GM12878 (cell line): ENCODE results near the gene KANSL3. TPM values are rescaled to one million over a fixed set of nuclear protein-coding genes. Genes with fewer than 3 reads are reported as not detected.

Experiments used
- ATAC-seq: fragments of 200-7000 bp; cut with Tn5 transposase; 3 replicates; pipeline ENCODE4 v1.9.1; 2020; ENCODE audit warnings: mild to moderate bottlenecking, moderate library complexity
- BruUV-seq: library from RNA; stranded (reverse); fragments of 400-500 nt; replicated peaks from 2 replicates; lab custom pipeline; 2021; lab: Mats Ljungman, UMichigan
- CTCF ChIA-PET: fragments of 300-600 bp; sonication (Branson Sonifier 250); formaldehyde crosslinking; extraction: SDS; loops from one replicate; lab custom pipeline; 2021; ENCODE audit warnings: inconsistent platforms; lab: Yijun Ruan, JAX
- POLR2A ChIA-PET: fragments of 350-600 bp; formaldehyde crosslinking; extraction: SDS; loops from one replicate; lab custom pipeline; 2021; ENCODE audit warnings: inconsistent platforms; lab: Charles Lee
- RAD21 ChIA-PET: fragments of 300-600 bp; sonication (Branson Sonifier 250); formaldehyde crosslinking; loops from one replicate; lab custom pipeline; 2023; ENCODE audit warnings: antibody characterized with exemption; ENCODE audit not compliant: unreplicated experiment; lab: Charles Lee
- SMC1A ChIA-PET: fragments of 300-600 bp; sonication (Branson Sonifier 250); formaldehyde crosslinking; loops from one replicate; lab custom pipeline; 2023; ENCODE audit not compliant: unreplicated experiment, uncharacterized antibody; lab: Charles Lee
- DNase-seq: peaks from one replicate; pipeline ENCODE4 v3.0.0-alpha.2; 2011; ENCODE audit warnings: low read depth, low spot score
- FAIRE-seq: peaks from 3 replicates; lab custom pipeline; 2011; peaks lifted over from hg19 to GRCh38; lab: Jason Lieb, UNC
- H2AFZ ChIP-seq: 2 replicates; pipeline ENCODE4 v1.6.0; 2011; ENCODE audit warnings: low read depth, low read length, control low read depth; ENCODE audit not compliant: control insufficient read depth
- H3K27ac ChIP-seq: 2 replicates; pipeline ENCODE4 v1.5.1; 2011; ENCODE audit warnings: control low read depth; ENCODE audit not compliant: control insufficient read depth, insufficient read depth
- H3K27me3 ChIP-seq, 2 experiments: replicated peaks in 1 of 2; 2 replicates each; pipeline versions ENCODE4 v1.6.0 to v1.6.1; 2011; ENCODE audit warnings: low read length in 1 of 2; ENCODE audit not compliant: control insufficient read depth in 2 of 2, insufficient read depth in 2 of 2
- H3K36me3 ChIP-seq, 2 experiments: 2 replicates each; pipeline ENCODE4 v1.5.1; 2011; ENCODE audit warnings: low read length in 1 of 2; ENCODE audit not compliant: control insufficient read depth in 2 of 2, insufficient read depth in 2 of 2
- H3K4me1 ChIP-seq: 2 replicates; pipeline ENCODE4 v1.6.1; 2011; ENCODE audit warnings: mild to moderate bottlenecking, low read length, moderate library complexity, mixed read lengths; ENCODE audit not compliant: control insufficient read depth, insufficient read depth
- H3K4me2 ChIP-seq: 2 replicates; pipeline ENCODE4 v1.6.0; 2011; ENCODE audit warnings: control low read depth; ENCODE audit not compliant: control insufficient read depth, insufficient read depth
- H3K4me3 ChIP-seq: fragments of 200-600 bp; sonication (generic); 2 replicates; pipeline ENCODE4 v1.5.1; 2016
- H3K79me2 ChIP-seq: 2 replicates; pipeline ENCODE4 v1.6.0; 2011; ENCODE audit warnings: low read length; ENCODE audit not compliant: control insufficient read depth, insufficient read depth
- H3K9ac ChIP-seq: 2 replicates; pipeline ENCODE4 v1.8.0; 2011; ENCODE audit warnings: low read length, control low read depth, mixed read lengths; ENCODE audit not compliant: control insufficient read depth, insufficient read depth
- H3K9me3 ChIP-seq: replicated peaks from 3 replicates; pipeline ENCODE4 v1.5.1; 2011; ENCODE audit warnings: mild to moderate bottlenecking, low read length; ENCODE audit not compliant: control insufficient read depth, insufficient read depth
- H4K20me1 ChIP-seq: 2 replicates; pipeline ENCODE4 v1.6.0; 2011; ENCODE audit not compliant: control insufficient read depth, insufficient read depth
- CREB1 ChIP-seq: IDR thresholded peaks from 2 replicates; pipeline ENCODE4 v1.6.1; 2012; ENCODE audit warnings: low read depth, mild to moderate bottlenecking, inconsistent platforms
- FOS ChIP-seq: IDR thresholded peaks from 3 replicates; pipeline ENCODE4 v1.6.1; 2011; ENCODE audit warnings: borderline replicate concordance; ENCODE audit not compliant: insufficient read length; ENCODE audit errors: extremely low read depth
- FOXM1 ChIP-seq: IDR thresholded peaks from 2 replicates; pipeline ENCODE4 v1.6.1; 2012; ENCODE audit warnings: low read depth, mild to moderate bottlenecking, inconsistent platforms, low read length, moderate library complexity
- IKZF2 ChIP-seq, 2 experiments: fragments of 450-650 bp; IDR thresholded peaks; 2 replicates each; pipeline ENCODE4 v1.6.1; 2017; ENCODE audit warnings: mild to moderate bottlenecking in 2 of 2, moderate library complexity in 2 of 2
- JUNB ChIP-seq: IDR thresholded peaks from 2 replicates; pipeline ENCODE4 v1.6.1; 2016; ENCODE audit warnings: antibody characterized with exemption, mild to moderate bottlenecking
- MEF2A ChIP-seq: IDR thresholded peaks from 2 replicates; pipeline ENCODE4 v1.6.1; 2011; ENCODE audit warnings: low read depth, mild to moderate bottlenecking, low read length, moderate library complexity; ENCODE audit not compliant: insufficient read depth
- PBX3 ChIP-seq: IDR thresholded peaks from 2 replicates; pipeline ENCODE4 v1.6.1; 2011; ENCODE audit warnings: mild to moderate bottlenecking, low read depth, low read length, moderate library complexity; ENCODE audit not compliant: insufficient replicate concordance
- SMAD5 ChIP-seq: IDR thresholded peaks from 2 replicates; pipeline ENCODE4 v1.6.1; 2016; ENCODE audit warnings: antibody characterized with exemption, low read depth
- YY1 ChIP-seq: IDR thresholded peaks from 2 replicates; pipeline ENCODE4 v1.6.1; 2011; ENCODE audit warnings: low read depth, mild to moderate bottlenecking, low read length
- ZBTB11 ChIP-seq: fragments of 450-650 bp; formaldehyde crosslinking; IDR thresholded peaks from 2 replicates; pipeline ENCODE4 v1.5.0; 2022; ENCODE audit warnings: mild to moderate bottlenecking, missing genetic modification characterization
- WGBS: methylation state at CpG from one replicate; pipeline ENCODE4 v1.1.6; 2016; ENCODE audit warnings: low lambda C conversion rate; ENCODE audit not compliant: insufficient replicate concordance, insufficient coverage; ENCODE audit errors: missing lambda C conversion rate; 5-methylcytosine and 5-hydroxymethylcytosine counted together
- in situ Hi-C: fragments of 300-500 bp; cut with MboI; formaldehyde crosslinking; loops from 9 replicates; pipeline ENCODE4 v1.14.3; 2018; ENCODE audit warnings: mixed read lengths
- intact Hi-C: fragments of 100-400 bp; cut with micrococcal nuclease; formaldehyde crosslinking; loops from one replicate; pipeline ENCODE4 v1.14.2; 2022; ENCODE audit not compliant: unreplicated experiment
- polyA plus RNA-seq, 11 experiments: library from polyadenylated mRNA; depleted of rRNA in 4 of 11; unstranded in 6 of 11; stranded (reverse) in 5 of 11; fragments of >200 nt; fragmentation: Nextera tagmentation in 4 of 11; fragmentation: Illumina TruSeq in 1 of 11; extraction: Ambion mirVana in 4 of 11; extraction: Trizol in 1 of 11; gene quantifications; 1 replicate in 1 of 11; 2 replicates in 10 of 11; pipeline versions ENCODE4 v1.2.1 to v1.2.3, GENCODE V29; 2011 to 2016; ENCODE audit warnings: inconsistent platforms in 2 of 11, missing spikeins in 2 of 11, low read depth in 1 of 11
- total RNA-seq, 4 experiments: library from RNA; depleted of rRNA in 3 of 4; stranded (reverse); fragments of >200 nt in 3 of 4; fragmentation: Illumina TruSeq in 1 of 4; extraction: Trizol in 1 of 4; gene quantifications; 2 replicates each; pipeline versions ENCODE4 v1.2.1 to v1.2.3, GENCODE V29; 2013 to 2021
- TF ChIP-seq, protein P1 (sequence below): fragments of 450-650 bp; IDR thresholded peaks from 2 replicates; pipeline ENCODE4 v1.6.1; 2017; ENCODE audit warnings: mild to moderate bottlenecking, low read depth, inconsistent platforms; ENCODE audit not compliant: poor library complexity, severe bottlenecking
- TF ChIP-seq, protein P2 (sequence below): fragments of 450-650 bp; formaldehyde crosslinking; IDR thresholded peaks from 2 replicates; pipeline ENCODE4 v1.4.0; 2022; ENCODE audit warnings: mild to moderate bottlenecking, moderate library complexity

KANSL3 gene
- total and polyA plus RNA-seq, 10 of the 15 experiments (the other 5 are each of a cell fraction or from before 2014, with no cell fraction given): 5.6 to 25.9 (median 16.7) TPM

DNA sequence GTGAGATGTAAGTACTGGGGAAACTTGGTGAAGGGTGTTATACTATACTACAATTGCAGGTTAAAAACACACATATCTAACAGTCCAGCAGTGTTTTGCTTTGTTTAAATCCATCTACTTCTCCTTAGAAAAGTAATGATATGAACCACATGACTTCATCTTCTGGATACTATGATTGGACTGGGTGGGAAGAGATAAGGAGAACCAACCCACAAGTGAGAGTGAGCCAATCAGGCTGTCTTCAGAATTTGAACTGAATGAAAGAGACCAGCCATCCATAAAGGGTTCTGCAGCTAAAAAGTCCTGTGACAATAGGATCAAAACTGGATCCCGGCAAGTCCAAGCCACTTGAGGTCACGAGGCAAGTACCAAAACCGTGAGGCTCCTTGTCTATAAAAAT is 46.6 kb downstream of the KANSL3 start:
- Histone ChIP-seq H3K4me2 (no peak overlapping the region), H3K4me1 (no peaks in the 10 kb centered on the region), H3K4me3 (no peak overlapping the region), H3K36me3 (peaks cover 19 to 29% of the 10 kb centered on the region in 2 experiments), H2AFZ (no peak overlapping the region), H4K20me1 (no peaks in the 10 kb centered on the region), H3K27me3 (no peaks in the 10 kb centered on the region), H3K27ac (no peak overlapping the region), H3K9ac (no peak overlapping the region), H3K9me3 (no peaks in the 10 kb centered on the region)
- ChIA-PET RAD21 (no interaction called here), POLR2A (no interaction called here), CTCF (interaction anchor here (0.7 kb wide), 1 partner anchor 14 kb away, joined by 4 read pairs; no protein-coding TSS in a partner anchor), SMC1A (no interaction called here)
- intact Hi-C loops: no loop called here
- no peak for ATAC-seq
- no TSS peak for BruUV-seq
- in situ Hi-C loops: no loop called here
- 96% methylated on average over 3 of the region's 3 CpGs for WGBS
- DNase-seq: no peak
- TF ChIP-seq MEF2A (no peak), CREB1 (no peak), IKZF2 (IDR thresholded peaks at IDR 0.05) (no peak), FOS (no peak), ZBTB11 (CRISPR knock-in tag) (no peak), YY1 (no peak), JUNB (no peak), PBX3 (no peak), FOXM1 (no peak), SMAD5 (no peak)
- TF ChIP-seq, protein P1, sequence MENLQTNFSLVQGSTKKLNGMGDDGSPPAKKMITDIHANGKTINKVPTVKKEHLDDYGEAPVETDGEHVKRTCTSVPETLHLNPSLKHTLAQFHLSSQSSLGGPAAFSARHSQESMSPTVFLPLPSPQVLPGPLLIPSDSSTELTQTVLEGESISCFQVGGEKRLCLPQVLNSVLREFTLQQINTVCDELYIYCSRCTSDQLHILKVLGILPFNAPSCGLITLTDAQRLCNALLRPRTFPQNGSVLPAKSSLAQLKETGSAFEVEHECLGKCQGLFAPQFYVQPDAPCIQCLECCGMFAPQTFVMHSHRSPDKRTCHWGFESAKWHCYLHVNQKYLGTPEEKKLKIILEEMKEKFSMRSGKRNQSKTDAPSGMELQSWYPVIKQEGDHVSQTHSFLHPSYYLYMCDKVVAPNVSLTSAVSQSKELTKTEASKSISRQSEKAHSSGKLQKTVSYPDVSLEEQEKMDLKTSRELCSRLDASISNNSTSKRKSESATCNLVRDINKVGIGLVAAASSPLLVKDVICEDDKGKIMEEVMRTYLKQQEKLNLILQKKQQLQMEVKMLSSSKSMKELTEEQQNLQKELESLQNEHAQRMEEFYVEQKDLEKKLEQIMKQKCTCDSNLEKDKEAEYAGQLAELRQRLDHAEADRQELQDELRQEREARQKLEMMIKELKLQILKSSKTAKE: no peak
- TF ChIP-seq, protein P2, sequence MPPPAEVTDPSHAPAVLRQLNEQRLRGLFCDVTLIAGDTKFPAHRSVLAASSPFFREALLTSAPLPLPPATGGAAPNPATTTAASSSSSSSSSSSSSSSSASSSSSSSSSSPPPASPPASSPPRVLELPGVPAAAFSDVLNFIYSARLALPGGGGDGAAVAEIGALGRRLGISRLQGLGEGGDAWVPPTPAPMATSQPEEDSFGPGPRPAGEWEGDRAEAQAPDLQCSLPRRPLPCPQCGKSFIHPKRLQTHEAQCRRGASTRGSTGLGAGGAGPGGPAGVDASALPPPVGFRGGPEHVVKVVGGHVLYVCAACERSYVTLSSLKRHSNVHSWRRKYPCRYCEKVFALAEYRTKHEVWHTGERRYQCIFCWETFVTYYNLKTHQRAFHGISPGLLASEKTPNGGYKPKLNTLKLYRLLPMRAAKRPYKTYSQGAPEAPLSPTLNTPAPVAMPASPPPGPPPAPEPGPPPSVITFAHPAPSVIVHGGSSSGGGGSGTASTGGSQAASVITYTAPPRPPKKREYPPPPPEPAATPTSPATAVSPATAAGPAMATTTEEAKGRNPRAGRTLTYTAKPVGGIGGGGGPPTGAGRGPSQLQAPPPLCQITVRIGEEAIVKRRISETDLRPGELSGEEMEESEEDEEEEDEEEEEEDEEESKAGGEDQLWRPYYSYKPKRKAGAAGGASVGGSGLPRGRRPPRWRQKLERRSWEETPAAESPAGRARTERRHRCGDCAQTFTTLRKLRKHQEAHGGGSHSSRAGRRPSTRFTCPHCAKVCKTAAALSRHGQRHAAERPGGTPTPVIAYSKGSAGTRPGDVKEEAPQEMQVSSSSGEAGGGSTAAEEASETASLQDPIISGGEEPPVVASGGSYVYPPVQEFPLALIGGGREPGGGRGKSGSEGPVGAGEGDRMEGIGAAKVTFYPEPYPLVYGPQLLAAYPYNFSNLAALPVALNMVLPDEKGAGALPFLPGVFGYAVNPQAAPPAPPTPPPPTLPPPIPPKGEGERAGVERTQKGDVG (CRISPR knock-in tag): no peak
- TF ChIP-seq, all 136 proteins: peak for 0
- FAIRE-seq: no peak
- no peaks in the 10 kb centered on the region for H3K79me2 ChIP-seq
